IPS DF 4.7 (cell line): Measurements from ENCODE around the gene COMT.
"Not testable (repeated sequence)": the region's sequence is repeated elsewhere in the genome, so short reads cannot be mapped to it uniquely, and the experiment has no call there.

Experiments used
- DNase-seq: peaks from one replicate; pipeline ENCODE4 v3.0.0-alpha.2; 2013; ENCODE audit warnings: low spot score; ENCODE audit errors: extremely low read depth

COMT gene

GRCh38 chr22:19907902-19908301 lies 33.7 kb upstream of the COMT start:
- not testable (repeated sequence) for DNase-seq

- DNase-seq: peak; percentile 49
Observed at GRCh38 chr22:19909350-19910179, 32.0 kb upstream of the COMT start.

- DNase-seq: no peak
Observed at GRCh38 chr22:19910180-19910744, 31.3 kb upstream of the COMT start.

- DNase-seq: no peak
Observed at GRCh38 chr22:19911540-19912270, 29.9 kb upstream of the COMT start.

- no peak for DNase-seq
Observed at GRCh38 chr22:19912271-19912999, 29.1 kb upstream of the COMT start.

GRCh38 chr22:19913337-19913936 lies 28.1 kb upstream of the COMT start:
- DNase-seq: no peak

- no peak for DNase-seq
Observed at GRCh38 chr22:19914201-19914943, 27.2 kb upstream of the COMT start.

- DNase-seq: no peak
Observed at GRCh38 chr22:19915287-19915954, 26.2 kb upstream of the COMT start.

- DNase-seq: no peak
Observed at GRCh38 chr22:19916006-19916405, 25.6 kb upstream of the COMT start.

GRCh38 chr22:19916941-19917340 lies 24.6 kb upstream of the COMT start:
- DNase-seq: no peak

GRCh38 chr22:19917389-19918138 lies 24.0 kb upstream of the COMT start:
- no peak for DNase-seq

- DNase-seq: no peak
Observed at GRCh38 chr22:19918332-19919106, 23.1 kb upstream of the COMT start.

- DNase-seq: no peak
Observed at GRCh38 chr22:19919701-19920363, 21.7 kb upstream of the COMT start.

GRCh38 chr22:19921544-19922081 lies 20.0 kb upstream of the COMT start:
- no peak for DNase-seq

GRCh38 chr22:19923914-19924513 lies 17.6 kb upstream of the COMT start:
- DNase-seq: no peak

- not testable (repeated sequence) for DNase-seq
Observed at GRCh38 chr22:19926028-19926427, 15.5 kb upstream of the COMT start.

- DNase-seq: no peak
Observed at GRCh38 chr22:19927696-19928095, 13.9 kb upstream of the COMT start.
